Measurements from ENCODE around the gene CD44.

The CD44 gene

DNA sequence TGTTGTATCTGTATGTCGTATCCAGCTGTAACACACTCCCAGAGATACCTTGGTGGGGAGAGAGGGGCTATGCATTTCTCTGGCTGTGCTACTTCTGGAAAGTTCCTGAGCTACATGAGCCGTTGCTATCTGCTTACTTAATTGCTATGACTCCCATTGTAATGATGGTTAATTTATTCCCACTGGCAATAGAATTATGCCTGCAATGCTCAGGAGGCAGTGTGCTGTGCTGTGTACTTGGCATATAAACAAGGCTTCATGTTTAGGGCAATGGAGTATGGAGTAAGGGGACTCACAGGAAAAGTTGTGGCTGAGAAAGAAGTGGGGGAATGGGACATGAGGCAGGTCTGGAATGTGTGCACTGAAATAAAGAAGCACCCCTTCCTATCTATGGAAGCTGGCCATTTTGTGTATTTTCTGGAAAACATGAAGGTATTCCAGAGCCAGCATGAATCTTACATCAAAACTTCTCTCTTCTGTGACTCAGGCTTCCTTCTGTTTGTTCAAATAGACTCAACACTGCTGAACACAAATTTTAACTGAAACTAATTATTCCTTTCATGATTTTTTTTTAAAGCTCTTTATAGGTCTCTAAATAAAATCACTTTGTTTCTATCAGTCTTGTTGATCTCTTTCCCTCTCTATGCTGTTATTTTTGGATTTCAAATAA is 40.6 kb downstream of the CD44 start:
- no peak for DNase-seq

DNA sequence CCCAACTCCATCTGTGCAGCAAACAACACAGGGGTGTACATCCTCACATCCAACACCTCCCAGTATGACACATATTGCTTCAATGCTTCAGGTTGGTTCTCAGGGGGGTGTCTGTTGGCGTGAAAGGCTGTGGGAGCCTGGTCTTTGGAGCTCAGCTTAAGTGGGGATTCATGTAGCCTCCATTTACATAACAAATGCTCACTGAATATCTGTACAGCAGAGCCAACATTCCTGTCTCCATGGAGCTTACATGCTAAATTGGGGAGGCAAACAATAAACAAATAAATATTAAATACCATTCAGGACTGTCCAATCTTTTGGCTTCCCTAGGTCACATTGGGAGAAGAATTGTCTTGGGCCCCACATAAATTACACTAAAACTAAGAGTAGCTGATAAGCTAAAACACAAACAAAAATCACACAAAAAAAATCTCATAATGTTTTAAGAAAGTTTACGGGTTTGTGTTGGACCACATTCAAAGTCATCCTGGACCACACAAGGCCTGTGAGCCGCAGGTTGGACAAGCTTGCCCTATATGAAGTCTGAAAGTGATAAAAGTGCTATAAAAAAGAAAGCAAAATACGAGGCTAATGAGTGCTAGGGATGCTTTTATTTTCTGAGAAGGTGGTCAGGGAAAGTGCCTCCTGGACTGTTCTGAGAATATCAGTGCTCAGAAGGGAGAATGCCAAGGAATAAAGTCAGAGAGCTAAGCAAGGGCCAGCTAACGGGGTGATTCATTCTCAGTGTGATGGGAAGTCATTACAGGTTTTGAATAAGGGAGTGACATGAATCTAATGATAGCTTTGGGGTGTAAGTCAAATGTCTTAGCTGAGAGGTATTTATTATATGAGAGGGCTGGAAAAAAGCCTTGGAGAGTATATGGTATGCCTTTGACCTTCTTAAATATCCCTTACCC is 41.6 kb downstream of the CD44 start:
- no peak for DNase-seq

DNA sequence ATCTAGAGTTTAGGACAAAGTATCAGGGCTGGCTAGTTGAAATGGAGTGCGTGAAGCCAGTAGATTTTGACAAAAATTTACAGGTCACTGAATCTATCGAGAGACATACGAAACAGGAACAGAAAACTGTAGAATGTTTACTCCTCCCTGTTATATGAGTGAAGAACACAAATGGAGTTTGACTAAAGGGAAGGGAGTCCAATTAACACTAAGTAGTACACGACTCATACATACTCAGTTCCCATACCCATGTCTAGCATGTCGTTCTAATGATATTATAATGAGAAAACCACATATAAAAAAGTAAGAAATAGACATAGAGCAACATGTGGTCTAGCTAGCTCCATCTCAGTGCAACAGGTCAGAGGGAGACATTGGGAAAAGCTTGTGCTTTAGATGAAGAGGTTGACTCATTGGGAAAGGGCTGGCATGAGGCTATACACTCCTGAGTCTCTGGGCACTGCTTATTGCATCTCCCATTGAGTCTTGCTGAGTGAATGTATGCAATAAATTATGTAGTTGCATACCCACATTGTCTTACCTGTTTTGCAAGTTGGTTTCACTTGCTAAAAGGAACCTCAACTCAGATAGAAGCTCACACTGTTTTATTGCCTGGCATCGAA is 43.5 kb downstream of the CD44 start:
- DNase-seq = peak; percentile 11

DNA sequence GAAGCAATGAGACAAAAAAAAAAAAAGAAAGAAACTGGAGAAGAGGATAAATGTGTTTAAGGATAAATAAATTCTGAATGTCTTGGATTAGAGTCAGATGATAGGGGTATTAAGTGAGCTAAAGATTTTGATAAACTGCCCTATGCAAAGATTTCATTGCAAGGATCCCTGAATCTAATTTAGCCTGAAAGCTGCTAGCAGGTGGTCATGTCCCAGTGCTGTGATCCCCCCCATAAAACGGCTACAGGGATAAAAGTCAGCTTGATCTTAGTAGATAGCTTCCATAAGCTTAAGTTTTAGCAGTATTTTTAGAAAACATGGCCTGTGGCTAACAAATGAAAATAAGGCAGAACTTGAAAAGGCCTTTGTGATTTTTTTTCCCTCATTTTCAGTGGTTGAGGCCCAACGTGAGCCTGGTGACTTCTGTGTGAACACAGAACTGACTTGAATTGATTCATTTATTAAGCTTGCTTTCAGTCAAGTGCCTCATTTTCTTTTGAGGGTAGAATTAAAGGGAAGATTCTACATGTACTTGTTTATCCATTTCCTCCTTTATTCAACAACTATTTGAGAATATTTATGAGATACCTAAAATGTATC is 44.5 kb downstream of the CD44 start:
- DNase-seq = peak; percentile 76

DNA sequence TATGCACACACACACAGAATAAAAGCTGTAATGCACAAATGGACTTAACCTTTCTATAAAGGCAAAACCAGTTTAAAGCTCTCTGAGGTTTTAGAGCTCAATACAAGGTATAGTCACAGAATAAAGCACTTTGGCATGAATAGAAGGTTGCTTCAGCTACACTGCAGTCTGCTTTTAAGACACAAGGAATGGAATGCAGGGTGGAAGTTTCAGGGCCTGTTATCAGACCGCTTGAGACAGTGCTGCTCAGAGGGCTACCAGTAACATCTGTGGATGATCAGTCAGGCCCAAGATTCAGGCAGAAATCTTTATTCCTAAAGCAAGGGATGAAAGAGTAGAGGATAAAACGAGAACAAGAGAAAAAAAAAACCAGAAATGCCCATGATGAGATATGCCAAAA is 46.7 kb downstream of the CD44 start:
- no peak for DNase-seq

DNA sequence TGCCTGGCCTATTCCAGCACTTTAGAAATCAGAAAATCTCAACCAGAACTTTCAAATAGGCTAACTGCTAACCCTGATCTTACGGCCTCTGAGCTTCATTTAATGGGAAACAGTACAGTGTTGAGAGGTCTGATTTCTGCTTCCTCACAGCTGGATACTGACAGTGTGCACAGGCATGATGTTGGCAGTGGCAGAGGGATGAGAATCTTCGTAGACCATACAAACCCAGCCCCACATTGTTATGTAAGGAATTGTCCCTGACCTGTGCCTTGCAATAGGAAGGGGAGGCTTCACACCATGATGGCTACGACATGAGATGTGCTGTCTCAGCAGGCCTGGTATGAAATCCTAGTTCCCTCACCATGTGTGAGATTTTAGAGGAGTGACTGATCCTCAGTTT is 49.0 kb downstream of the CD44 start:
- DNase-seq = no peak

DNA sequence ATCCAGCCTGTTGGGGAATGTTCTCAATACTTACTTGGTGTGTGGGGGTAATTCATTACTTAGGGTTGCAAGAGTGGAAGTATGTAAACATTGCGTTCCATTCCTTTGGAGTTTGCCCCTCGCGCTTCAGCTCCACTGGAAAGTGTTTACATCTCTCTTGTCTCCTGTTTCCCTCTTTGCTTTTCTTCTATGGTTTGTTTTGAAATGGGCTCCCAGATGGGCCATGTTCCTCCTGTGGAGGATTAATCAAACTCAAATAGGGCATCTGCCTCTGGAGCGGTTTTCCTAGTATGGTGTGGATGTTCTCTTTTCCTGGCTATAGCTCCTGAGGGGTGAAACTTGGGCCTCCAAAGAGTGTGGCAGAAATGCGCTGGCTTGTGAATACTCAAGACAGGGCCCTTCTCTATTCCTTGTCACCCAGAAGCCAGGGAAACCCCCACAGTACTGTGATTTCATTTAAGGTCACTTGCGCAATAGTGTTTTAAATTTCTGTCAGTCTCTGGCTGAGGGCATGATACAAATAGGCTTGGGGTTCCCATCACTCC is 51.9 kb downstream of the CD44 start:
- peak; percentile 3 for DNase-seq

DNA sequence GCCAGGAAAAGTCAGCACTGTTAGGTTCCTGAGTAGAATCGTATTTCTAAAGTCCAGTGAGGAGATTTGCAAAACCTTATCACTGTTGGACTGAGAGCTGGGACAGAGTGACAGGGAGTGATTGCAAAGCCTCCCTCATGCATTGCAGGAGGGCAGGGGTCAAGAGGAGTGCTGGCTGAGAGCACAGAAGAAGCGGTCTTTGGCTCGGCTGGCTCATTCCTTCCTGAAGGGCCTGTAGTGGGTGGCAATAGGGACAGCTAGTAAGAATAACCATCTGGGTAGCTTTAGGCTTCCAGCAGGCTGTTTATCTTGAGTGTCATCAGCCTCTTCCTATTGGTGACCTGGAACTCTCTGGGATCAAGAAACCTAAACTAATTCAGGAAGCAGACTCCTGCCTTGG is 53.4 kb downstream of the CD44 start:
- DNase-seq = no peak

DNA sequence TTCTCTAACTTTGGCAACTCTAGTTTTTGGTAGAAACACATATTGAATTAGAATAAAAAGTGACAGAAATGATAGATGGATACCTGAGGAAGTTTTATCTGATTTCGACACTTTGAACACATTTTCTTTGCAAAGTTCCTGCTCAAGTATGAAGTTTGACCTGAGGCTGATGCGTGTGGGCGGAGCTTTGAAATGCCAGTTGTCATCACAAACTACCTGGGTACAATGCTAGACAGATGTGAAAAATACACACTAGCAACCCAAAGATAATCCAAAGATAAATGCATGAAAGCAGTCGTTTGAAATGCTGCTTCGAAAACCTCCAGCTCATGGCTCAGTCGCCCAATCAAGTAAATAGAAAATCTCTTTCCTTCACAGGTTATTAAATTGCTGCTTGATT is 54.8 kb downstream of the CD44 start:
- DNase-seq = no peak

DNA sequence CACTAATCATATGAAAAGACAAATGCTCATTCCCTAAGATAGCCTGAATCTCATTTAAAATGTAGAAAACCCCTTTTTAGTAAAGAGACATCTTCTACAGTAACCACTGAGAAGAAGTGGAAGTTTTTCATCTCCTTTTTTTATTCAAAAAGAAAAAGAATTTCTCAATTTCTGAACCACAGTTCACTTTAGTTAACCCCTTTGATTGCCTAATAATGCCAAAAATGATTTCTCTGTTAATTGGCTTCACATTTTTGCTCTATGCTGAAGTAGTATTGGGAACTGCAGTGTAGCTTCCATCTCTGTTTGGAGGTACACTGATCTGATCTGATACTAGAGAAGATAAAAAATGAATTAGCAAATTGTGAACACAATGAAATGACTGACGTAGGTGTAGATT is 58.3 kb downstream of the CD44 start:
- no peak for DNase-seq

DNA sequence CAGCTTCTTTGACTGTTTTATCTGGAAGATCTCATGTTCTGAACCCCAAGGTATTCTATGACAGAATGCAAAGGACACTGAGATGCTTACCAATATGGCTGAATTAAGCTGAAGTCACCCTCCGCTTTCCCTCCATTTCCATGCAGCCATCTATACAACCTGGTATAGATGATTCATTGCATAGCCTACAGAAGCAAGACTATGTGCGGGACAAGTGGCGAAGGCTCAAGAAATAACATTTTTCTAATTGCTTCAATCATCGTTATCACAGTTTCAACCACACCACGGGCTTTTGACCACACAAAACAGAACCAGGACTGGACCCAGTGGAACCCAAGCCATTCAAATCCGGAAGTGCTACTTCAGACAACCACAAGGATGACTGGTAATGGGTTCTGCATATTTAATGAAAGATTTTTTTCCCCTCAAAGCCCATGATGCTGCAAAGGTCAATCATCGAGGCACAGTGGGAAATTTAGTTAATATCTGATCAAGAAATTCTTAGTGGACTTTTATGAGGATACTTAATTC is 61.9 kb downstream of the CD44 start:
- DNase-seq = no peak

DNA sequence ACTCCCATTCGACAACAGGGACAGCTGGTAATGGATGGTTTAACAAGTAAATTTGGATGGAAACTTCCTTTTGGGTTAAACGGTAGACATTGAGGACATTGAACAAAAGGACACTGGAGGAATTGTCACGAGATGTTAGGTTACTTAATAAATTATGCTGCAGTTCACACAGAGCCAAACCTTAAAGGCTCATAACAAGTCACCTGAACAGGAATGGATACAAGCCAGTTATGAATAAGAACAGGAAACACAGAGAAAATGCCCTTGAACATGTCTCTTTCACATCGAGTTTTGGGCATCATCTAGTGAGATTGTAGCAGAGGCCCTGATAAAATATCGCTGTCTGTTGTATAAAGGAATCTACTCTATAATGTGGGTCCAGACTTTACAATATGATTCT is 65.6 kb downstream of the CD44 start:
- no peak for DNase-seq

DNA sequence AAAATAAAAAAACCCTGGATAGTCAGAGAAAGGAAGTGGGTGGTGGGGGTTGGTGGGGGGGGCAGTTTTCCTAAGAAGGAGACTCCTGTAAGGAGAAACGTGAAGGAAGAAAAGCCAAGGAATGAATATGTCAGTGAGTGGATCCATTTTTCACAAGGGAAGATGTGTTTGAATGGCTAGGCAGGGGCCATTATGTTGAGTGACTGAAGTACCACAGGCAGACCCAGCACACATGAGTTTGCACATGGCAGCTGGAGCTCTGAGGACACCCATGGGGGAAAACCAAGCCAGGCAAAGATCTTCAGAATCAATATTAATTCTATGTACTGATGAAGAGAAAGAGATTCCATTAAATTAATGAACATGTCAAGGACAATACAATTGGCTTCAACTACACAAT is 67.6 kb downstream of the CD44 start:
- no peak for DNase-seq

DNA sequence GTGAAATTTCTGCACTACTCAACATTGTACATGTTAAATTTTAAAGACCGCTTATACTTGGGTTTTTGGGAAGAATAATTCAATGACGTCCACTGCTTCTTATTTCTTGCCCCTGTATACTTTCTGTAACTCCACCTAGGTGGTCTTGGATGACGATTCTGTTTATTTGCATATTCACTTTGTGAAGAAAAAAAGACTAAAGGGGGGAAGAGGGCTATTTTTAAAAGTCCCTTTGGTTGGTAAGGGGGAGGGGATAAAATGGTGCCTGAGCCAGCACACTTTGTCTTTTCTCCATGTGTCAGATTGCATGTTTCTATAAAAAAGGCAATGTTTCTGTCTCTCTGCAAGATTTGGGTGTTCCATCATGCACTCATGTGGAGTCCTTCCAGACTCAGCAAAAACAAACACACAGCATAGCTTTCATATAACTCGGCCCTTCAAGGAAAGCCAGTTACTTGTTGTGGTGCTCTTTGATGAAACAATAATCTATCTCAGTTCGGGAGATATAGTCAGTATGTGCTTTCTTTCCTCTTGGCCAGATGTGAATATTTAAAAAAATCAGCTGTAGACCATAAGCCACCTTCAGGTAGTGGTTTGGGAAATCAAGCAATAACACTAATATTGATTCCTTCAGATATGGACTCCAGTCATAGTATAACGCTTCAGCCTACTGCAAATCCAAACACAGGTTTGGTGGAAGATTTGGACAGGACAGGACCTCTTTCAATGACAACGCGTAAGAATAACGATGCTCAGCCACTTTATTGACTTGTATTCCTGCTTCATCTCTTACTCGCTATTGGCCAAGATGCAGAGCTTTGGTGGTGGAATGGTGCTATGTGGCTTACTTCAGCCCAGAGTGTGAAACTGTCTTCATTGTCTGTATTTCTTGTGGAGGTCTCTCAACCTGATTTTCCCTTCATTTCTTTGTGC is 68.8 kb downstream of the CD44 start:
- DNase-seq = no peak

DNA sequence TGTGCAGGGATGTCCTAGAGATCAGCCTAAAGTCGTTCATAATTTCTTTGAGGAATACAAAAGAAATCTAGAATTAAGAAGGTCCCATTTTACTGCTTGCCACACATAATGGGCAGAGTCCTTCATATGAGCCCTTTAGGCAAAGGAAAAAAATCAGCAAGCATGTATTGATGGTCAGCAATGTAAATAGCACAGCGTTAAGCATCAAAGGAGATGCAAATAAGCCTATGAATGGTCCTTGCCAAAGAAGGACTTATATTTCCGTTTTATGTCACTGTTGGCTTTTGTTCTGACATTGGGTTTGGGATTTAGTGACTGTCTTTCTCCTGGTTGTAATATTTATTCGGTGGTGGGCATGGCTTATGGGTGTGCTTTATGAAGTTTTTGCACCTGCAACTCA is 69.8 kb downstream of the CD44 start:
- DNase-seq = no peak

DNA sequence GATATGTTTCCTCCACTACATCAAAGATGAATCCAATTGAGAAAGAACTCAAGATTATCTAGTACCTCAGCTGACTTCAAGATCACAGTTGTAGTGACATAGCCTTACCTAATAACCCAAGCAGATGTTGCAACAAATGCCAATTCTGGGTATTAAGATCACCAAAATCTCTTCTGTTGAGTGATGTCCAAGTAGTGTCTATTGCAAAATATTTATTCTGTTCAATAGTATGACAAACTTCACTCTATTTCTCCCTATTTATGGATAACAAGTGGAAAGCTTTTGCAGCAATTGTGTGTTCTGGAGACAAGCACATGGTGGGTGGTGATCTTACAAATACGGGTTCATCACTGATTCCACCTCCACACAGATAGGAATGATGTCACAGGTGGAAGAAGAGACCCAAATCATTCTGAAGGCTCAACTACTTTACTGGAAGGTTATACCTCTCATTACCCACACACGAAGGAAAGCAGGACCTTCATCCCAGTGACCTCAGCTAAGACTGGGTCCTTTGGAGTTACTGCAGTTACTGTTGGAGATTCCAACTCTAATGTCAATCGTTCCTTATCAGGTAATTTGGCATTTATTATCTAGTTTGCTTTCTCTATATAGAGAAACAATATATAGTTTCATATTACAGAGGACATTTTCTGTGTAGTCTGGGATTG is 72.0 kb downstream of the CD44 start:
- DNase-seq = no peak

DNA sequence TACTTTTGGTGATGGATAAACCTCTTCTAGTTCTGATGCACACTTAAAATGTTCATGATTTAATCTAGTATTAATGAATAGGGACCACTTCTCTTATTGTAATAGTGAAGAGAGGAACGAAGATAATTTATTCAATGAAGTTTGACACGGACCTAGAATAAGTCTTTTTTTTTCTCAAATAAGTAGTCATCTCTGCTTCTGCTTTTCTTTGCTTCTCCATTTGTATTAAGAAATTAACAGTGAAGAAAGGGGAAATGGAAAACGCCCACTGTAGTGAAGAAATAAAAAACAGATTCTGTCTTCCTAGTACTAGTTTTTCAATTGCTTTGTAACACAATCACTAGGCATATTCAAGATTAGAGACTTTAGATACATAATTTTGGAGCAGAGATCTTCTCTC is 73.0 kb downstream of the CD44 start:
- DNase-seq = no peak

DNA sequence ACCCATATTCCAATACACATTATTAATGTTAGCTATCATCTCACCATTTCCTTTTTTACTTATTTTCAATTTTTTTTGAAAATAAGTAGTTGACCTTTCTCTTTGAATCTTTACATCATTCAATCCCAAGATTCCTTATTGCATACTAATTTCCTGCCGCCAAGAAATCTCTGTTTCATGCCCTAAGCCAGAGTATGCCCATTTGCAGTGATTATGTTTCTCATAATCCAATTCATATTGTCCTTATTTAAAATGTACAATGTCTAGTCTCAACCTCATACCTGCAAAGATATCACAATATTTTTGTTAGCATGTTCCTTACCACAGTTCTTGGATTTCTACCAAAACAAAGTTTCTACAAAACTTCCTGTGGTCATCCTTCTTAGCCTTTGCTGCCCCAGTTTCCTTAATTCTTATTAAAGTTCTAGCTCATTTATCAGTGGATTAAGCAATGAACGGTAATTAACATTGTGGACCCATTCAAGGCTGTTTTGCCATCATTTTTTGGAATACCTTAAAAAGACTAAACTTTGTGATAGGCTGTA is 75.3 kb downstream of the CD44 start:
- no peak for DNase-seq

DNA sequence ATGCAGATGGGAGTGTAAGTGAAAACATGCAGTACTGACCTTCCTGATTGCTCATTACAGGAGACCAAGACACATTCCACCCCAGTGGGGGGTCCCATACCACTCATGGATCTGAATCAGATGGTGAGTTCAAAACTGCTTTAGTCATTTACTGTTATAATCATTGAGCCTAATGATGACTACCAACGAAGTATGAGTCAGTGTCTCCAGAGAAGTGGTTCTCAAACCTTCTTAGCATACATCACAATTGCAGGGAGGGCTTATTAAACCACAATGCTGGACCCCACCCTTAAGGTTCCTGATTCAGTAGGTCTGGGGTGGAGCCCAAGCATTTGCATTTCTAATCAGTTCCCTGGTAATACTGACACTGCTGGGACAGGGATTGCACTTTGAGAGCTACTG is 75.8 kb downstream of the CD44 start:
- no peak for DNase-seq

DNA sequence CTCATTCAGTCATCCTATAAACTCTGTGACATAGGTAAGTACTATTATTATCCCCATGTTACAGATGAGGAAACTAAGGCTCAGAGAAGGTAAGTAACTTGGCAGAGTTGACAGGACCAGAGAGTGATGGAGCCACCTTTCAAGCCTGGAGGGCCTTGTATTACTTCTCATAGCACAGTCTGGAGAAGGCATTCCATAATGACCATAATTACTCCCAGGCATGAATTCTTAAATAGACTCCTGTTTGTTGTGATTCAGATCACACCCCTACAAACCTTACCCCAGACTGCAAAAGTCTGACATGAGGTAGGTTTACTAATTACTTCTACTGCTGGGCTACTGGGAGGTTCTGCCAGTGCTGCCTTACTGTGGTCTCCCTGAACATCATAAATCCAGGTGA is 77.0 kb downstream of the CD44 start:
- no peak for DNase-seq

All from NCI-H82 (cell line).